AG08396 (cell line): ENCODE measurements around the gene CFAP90.

Experiments
- DNase-seq: peaks from one replicate; pipeline ENCODE4 v3.0.0; 2012; ENCODE audit warnings: low spot score, mixed read lengths

Gene CFAP90

GRCh38 chr5:7823594-7823993 lies 27.3 kb downstream of the CFAP90 start:
- no peak for DNase-seq

DNA sequence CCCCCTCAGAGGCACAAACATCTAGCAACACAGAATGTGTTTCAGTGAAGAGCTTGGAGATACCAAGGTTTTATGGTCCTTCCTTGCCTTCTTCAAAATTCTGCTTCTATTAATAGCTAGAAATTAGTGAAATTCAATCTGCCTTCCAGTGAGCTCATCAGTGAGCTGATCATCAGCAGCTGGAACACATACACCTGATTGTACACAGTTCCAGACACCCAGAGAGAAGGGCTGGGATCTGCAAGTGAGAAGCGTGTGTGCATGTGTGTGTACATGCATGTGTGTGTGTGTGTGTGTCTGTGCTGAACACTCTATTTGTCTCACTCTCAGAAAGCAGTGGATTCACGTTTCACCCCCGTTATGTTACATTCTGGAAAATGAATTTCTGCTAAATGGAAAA lies 28.5 kb downstream of the CFAP90 start:
- no peak for DNase-seq

DNA sequence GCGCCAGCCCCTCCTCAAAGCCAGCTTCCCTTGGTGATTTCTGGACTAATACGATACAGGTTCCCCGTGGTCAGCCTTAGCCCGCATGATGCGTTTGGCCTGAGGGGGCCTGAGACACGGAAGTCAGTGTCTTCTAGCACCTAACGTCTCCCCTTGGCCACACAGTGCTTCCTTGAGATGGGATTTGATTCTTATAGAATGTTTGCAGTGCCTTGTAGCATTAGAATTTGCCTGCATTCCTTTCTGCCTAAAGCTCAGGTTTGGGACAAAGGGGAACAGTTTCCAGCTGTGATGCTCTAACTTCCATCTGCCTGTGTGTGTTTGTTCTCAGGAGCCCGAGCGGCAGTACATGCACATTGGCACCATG lies 34.4 kb downstream of the CFAP90 start:
- DNase-seq, result no peak

- peak; percentile 84 for DNase-seq
These were observed 34.9 kb downstream of the CFAP90 start for GRCh38 chr5:7815892-7816534.

DNA sequence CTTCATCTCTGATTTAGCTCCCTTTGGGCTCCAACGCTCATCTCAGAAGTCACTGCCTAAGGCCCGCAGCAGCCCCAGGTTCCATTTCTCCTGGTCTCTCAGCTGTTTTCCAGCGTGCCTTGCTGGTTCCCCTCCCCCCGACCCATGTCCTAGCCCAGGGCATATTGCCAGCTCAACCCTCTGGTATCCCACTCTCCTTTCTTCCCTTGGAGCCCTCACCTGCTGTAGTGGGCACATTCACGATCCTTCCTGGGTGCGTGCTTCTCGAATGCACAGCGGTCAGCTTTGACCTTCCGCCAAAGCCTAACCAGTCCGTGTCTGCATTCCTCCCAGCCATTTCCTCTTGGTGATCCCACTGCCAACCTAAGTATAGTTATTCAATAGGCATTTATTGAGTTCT lies 36.1 kb downstream of the CFAP90 start:
- no peak for DNase-seq

- DNase-seq, result no peak
These were observed 37.4 kb downstream of the CFAP90 start for GRCh38 chr5:7813576-7813975.

DNA sequence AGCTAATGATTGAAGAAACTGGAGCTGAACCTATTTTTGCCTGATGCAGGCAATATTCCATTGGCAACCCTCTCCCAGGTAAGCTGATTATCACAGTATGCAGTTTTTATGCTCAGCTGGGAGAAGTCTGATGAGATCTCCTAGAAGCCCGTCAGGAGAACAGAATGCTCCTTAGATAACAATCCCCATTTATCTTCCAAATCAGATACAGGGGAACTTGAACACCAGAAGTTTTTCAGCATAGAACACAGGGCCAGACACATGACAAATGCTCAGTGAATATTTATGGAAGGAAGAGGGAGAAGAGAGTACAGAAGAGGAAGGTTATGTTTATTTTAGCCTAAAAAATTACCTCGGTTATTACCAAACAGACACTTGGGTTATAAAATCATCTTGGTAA lies 37.9 kb downstream of the CFAP90 start:
- no peak for DNase-seq

DNA sequence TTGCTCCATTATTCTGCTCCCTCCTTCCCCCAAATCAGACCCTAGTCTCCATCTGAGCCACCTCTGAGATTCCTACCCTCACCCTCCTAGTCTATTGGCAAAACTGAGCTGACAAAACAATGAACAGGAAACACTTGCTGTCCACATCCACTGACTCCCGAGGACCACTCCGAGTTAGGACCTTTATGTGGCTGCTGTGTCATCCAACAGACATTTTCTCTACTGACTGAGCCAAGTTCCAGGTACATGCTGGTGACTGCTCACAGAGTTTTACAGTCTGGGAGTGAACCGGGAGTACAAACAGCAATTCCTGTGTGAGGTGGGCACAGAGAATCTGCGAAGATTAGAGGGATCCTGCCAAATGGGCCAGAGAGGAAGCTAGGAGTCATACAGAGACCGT lies 39.2 kb downstream of the CFAP90 start:
- DNase-seq, result no peak

GRCh38 chr5:7808998-7809397 lies 41.9 kb downstream of the CFAP90 start:
- no peak for DNase-seq

- no peak for DNase-seq
These were observed 45.6 kb downstream of the CFAP90 start for GRCh38 chr5:7805379-7805778.

GRCh38 chr5:7803937-7804336 lies 47.0 kb downstream of the CFAP90 start:
- DNase-seq, result no peak

DNA sequence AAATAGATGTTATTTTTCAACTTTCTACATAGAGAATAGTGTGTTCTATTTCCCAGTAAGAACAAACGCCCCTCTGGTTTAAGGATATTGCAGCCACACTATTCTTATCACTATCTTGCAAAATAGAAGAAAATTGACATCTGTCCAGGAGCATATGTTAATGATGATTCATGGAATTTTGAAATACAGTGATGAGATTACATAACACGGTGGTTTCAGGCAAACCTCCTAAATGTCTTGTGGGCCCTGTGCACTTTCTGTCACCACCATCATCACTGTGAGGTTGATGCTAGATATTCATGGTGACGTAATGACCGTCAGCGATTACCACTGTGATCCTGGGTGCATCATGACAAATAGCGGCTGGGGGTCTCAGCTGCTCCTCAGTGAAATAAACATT lies 48.1 kb downstream of the CFAP90 start:
- no peak for DNase-seq

DNA sequence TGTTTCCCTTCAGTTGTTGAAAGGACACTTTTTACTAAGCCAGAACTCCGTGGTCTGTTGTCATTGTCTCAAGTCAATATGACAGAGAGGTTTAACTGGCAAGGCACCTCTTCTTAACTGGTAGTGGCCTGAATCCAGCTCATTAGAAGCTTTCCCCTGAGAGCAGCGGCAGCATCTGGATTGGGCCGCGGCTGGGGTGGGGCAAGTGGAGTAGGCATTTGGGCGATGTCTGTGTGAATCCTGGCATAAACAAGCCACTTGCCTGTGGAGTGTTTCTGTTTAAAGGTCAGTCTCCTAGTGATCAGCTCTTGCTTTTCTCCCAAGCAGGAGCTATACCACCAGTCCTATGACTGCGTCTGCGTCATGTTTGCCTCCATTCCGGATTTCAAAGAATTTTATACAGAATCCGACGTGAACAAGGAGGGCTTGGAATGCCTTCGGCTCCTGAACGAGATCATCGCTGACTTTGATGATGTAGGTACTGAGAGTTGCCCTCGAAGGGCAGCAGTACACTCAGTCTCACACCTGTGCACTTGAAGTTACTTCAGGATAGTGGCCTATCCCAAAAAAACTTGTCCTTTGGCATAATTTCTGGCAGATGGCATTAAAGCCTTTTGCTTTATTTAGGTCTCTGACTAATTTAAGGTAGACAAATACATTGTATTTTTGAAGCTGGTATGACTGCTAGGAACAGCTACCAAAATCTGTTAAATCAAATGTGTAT lies 48.9 kb downstream of the CFAP90 start:
- no peak for DNase-seq

- DNase-seq, result no peak
These were observed 55.6 kb downstream of the CFAP90 start for GRCh38 chr5:7795306-7795705.

DNA sequence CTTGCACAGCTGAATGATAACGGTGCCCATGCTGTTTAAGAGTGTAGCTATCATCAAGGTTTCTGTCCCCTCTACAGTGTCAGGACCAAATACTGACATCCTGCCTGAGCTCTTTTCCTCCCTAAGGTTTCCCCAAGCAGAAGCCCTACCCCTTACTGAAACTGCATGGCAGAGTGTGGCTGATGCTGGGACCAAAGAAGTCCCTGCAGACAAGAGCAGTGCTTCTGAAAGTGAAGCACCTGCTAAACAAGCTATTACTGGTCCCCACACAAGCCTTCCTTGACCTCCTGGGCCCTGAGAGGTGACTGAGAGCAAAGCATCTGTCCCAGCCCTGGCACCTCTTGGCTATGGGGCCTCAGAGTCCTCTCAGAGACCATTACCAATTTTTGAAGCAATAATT lies 56.1 kb downstream of the CFAP90 start:
- no peak for DNase-seq

GRCh38 chr5:7794311-7794710 lies 56.6 kb downstream of the CFAP90 start:
- DNase-seq, result no peak

DNA sequence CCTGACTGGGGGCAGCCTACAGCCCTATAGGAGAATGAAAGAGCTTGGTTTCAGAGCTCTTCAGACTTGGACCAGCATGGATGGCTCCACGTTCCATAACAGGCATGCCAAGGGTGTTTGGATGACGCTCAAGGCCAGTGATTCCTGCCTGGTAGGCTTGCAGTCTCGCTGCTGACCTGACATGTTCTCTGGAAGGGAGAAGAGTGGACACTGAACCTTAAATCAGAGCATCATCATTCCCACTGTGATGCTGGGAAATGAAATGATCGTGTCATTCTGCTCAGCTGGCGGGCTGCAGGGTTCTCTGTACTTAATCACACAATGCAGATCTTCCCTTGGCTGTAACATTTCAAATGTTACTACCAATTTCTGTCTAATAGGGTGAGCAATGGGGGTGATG lies 57.0 kb downstream of the CFAP90 start:
- no peak for DNase-seq

- DNase-seq, result no peak
These were observed 61.4 kb downstream of the CFAP90 start for GRCh38 chr5:7789567-7789966.

DNA sequence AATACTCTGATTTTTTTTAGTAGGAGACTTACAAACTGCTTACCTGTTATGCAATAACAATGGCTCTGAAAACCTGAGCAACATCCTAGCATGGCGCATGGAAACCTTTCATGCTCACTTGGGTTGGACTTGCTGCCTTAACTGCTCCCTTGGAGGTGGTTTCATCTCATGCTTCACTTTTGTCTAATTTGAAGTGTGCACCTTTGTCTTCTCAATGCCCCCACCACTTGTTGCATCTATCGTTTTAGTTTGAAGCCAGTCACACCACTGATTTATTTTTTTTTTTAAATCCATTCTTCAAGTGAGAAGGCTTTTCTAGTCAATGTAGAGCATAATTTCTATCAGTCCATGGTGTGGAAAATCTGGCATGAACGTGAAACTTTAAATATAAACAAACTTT lies 63.2 kb downstream of the CFAP90 start:
- no peak for DNase-seq

DNA sequence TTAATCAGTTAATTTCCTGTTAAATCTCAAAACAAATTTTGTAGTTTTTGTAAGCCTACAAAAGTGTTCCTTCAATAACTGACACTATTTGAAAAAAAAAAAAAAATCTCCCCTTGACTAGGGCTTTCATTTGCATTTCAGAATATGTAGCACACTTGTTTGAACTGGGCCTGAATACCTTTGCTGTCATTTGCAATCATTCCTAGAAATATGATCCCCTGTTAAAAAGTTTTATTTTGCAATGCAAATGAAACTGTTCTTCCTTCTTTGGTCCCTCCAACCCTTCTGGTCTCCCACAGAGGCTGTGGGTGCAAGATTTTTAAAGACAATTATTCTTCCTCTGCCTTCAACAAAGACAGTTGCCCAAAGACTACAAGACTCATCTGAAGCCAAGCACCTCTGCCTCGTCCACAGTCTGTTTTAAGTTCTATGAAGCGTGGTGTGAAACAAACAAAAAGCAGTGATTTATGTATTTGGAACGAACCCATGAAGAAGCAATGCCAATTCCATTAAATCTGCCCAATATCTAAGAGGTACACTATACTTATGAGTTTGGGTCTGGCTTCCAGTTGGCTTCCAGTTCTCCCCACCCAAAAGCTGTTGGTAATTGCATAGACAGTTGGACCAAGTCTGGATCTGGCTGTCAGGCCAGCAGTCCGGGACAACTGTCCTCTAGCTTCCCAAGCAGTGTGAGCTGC lies 66.1 kb downstream of the CFAP90 start:
- DNase-seq, result no peak

- DNase-seq, result no peak
These were observed 69.0 kb downstream of the CFAP90 start for GRCh38 chr5:7781899-7782298.
